ENCODE measurements around the gene LIPC.

DNA sequence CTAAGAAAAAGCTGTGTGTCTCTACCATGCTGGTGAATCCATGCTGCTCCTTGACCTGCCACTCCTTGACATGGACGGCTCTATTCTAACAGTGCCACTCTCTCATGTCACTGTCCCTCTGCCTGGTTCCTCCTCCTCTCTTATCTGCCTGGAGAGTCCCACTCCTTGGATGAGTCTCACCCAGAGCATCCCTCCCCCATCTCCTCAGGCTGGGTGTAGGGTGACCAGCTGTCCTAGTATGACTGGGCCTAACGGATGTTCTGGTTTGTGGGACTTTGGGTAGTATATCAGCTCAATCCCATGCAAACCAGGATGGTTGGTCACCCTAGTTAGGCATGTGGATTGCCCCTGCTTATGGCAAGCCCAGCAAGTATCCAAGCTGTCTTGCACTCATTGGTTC lies 54.3 kb downstream of the LIPC start:
- TF ChIP-seq GABPB1 (CRISPR knock-in tag; IDR thresholded peaks at IDR 0.05): no peak
- no peak for TF ChIP-seq NFYB (CRISPR knock-in tag; conservative IDR thresholded peaks at IDR 0.05; ENCODE audit: low read depth)
- TF ChIP-seq, protein P1, sequence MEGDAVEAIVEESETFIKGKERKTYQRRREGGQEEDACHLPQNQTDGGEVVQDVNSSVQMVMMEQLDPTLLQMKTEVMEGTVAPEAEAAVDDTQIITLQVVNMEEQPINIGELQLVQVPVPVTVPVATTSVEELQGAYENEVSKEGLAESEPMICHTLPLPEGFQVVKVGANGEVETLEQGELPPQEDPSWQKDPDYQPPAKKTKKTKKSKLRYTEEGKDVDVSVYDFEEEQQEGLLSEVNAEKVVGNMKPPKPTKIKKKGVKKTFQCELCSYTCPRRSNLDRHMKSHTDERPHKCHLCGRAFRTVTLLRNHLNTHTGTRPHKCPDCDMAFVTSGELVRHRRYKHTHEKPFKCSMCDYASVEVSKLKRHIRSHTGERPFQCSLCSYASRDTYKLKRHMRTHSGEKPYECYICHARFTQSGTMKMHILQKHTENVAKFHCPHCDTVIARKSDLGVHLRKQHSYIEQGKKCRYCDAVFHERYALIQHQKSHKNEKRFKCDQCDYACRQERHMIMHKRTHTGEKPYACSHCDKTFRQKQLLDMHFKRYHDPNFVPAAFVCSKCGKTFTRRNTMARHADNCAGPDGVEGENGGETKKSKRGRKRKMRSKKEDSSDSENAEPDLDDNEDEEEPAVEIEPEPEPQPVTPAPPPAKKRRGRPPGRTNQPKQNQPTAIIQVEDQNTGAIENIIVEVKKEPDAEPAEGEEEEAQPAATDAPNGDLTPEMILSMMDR (IDR thresholded peaks at IDR 0.05): no peak
- no peak for TF ChIP-seq RELA (CRISPR knock-in tag; IDR thresholded peaks at IDR 0.05; ENCODE audit: borderline replicate concordance)
- TF ChIP-seq SOX15 (CRISPR knock-in tag; IDR thresholded peaks at IDR 0.05): no peak
- no peak for TF ChIP-seq CREB1 (CRISPR knock-in tag; IDR thresholded peaks at IDR 0.05)
- TF ChIP-seq, protein P2, sequence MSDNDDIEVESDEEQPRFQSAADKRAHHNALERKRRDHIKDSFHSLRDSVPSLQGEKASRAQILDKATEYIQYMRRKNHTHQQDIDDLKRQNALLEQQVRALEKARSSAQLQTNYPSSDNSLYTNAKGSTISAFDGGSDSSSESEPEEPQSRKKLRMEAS (CRISPR knock-in tag; IDR thresholded peaks at IDR 0.05): no peak
- no peak for TF ChIP-seq CBFB (CRISPR knock-in tag; IDR thresholded peaks at IDR 0.05; ENCODE audit: low read depth)
